Upper lobe of left lung (tissue), 6 donors: ENCODE results near the gene DNAH10. TPM values are rescaled to one million over a fixed set of nuclear protein-coding genes. Genes with fewer than 3 reads are reported as not detected.

Experiments used
- ATAC-seq, 2 donors: fragments of 200-7000 bp; cut with Tn5 transposase; one replicate each; pipeline ENCODE4 v1.9.1; 2022; ENCODE audit warnings: mild to moderate bottlenecking in 2 of 2, moderate library complexity in 2 of 2; ENCODE audit not compliant: low FRiP score in 2 of 2
- DNase-seq, 2 donors: peaks; one replicate each; pipeline ENCODE4 v3.0.0-alpha.2; 2019 to 2020
- H3K27ac ChIP-seq, 4 donors: fragments of 200-600 bp; sonication (generic); one replicate each; pipeline ENCODE4 v1.5.1; 2016 to 2019
- H3K27me3 ChIP-seq, 4 donors: fragments of 200-600 bp; sonication (generic); one replicate each; pipeline ENCODE4 v1.5.1; 2017 to 2019
- H3K36me3 ChIP-seq, 4 donors: fragments of 200-600 bp; sonication (generic); one replicate each; pipeline ENCODE4 v1.5.1; 2016 to 2019
- H3K4me1 ChIP-seq, 4 donors: fragments of 200-600 bp; sonication (generic); one replicate each; pipeline ENCODE4 v1.5.1; 2018 to 2019
- H3K4me3 ChIP-seq, 4 donors: fragments of 200-600 bp; sonication (generic); one replicate each; pipeline ENCODE4 v1.5.1; 2017 to 2019; ENCODE audit warnings: mild to moderate bottlenecking in 2 of 4, moderate library complexity in 1 of 4
- H3K9me3 ChIP-seq, 4 donors: fragments of 200-600 bp; sonication (generic); one replicate each; pipeline ENCODE4 v1.5.1; 2018 to 2019
- CTCF ChIP-seq, 6 experiments: fragments of 450-650 bp in 4 of 6; fragments of 200-600 bp in 2 of 6; sonication (generic) in 2 of 6; IDR thresholded peaks; one replicate each; pipeline ENCODE4 v1.5.1; 2016 to 2019; ENCODE audit warnings: antibody characterized with exemption in 6 of 6
- EP300 ChIP-seq, 4 donors: sonication (generic); formaldehyde crosslinking; IDR thresholded peaks; one replicate each; pipeline ENCODE4 v1.5.1; 2017; ENCODE audit warnings: antibody characterized with exemption in 4 of 4, control low read depth in 2 of 4
- POLR2A ChIP-seq, 4 donors: fragments of 450-650 bp; IDR thresholded peaks; one replicate each; pipeline ENCODE4 v1.5.1; 2016 to 2017; ENCODE audit warnings: antibody characterized with exemption in 4 of 4, mild to moderate bottlenecking in 2 of 4
- POLR2AphosphoS5 ChIP-seq, 2 donors: sonication (generic); formaldehyde crosslinking; IDR thresholded peaks; one replicate each; pipeline ENCODE4 v1.5.1; 2017; ENCODE audit warnings: antibody characterized with exemption in 2 of 2
- WGBS, 2 donors: methylation state at CpG; one replicate each; pipeline ENCODE4 v1.1.5; 2017 to 2018; 5-methylcytosine and 5-hydroxymethylcytosine counted together
- total RNA-seq, 6 donors: library from RNA; depleted of rRNA in 4 of 6; stranded (reverse); fragments of >200 nt in 4 of 6; gene quantifications; one replicate each; pipeline versions ENCODE4 v1.1.0 to v1.2.1, GENCODE V29; 2016 to 2021
- donor health status: DM: no; HTN: no; CAD: no; lungs with moderate emphysema.
- donor health status: DM: no; HTN: yes; CAD: no; lungs with severe emphysema.

DNAH10 gene
- total RNA-seq, 6 donors from 2014 or later = 0.31 to 46.0 (median 8.3) TPM

GRCh38 chr12:123836292-123836691, 74.2 kb downstream of the DNAH10 start:
- TF ChIP-seq POLR2AphosphoS5 (IDR thresholded peaks at IDR 0.05) = no peak
- no peak for TF ChIP-seq CTCF (IDR thresholded peaks at IDR 0.05)
- TF ChIP-seq POLR2A (IDR thresholded peaks at IDR 0.05) = no peak
- no peak for TF ChIP-seq EP300 (IDR thresholded peaks at IDR 0.05)
- WGBS, 2 donors = 70 to 76% methylated on average over 2 of the region's 2 CpGs
- Histone ChIP-seq H3K4me1 (no peaks in the 10 kb centered on the region), H3K27me3 (no peaks in the 10 kb centered on the region), H3K4me3 (no peak overlapping the region), H3K27ac (no peak overlapping the region), H3K9me3 (no peaks in the 10 kb centered on the region), H3K36me3 (no peaks in the 10 kb centered on the region)
- DNase-seq (no peak), ATAC-seq (no peak)

DNA sequence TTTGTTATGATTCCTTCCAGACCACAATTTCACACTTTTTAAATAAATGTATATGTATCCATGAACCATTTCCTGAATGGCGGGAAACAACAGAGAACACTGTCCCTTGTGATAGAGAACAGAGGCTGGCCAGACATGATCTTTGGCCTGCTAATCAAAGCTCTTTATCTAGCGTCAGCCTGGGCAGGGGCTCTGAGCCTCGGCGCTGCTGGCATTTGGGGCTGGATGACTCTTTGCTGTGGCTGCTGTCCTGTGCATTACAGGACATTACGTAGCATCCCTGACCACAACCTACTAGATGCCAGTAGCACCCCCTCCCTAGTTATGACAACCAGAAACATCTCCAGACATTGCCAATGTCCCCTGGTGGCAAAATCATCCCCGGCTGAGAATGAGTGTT, 77.7 kb downstream of the DNAH10 start:
- H3K4me1 ChIP-seq = no peaks in the 10 kb centered on the region
- WGBS, 2 donors = 77 to 78% methylated on average over 6 of the region's 6 CpGs
- ATAC-seq (no peak), DNase-seq (no peak)
- no peaks in the 10 kb centered on the region for H3K36me3 ChIP-seq
- TF ChIP-seq EP300 (IDR thresholded peaks at IDR 0.05) (no peak), POLR2AphosphoS5 (IDR thresholded peaks at IDR 0.05) (no peak), POLR2A (IDR thresholded peaks at IDR 0.05) (no peak), CTCF (IDR thresholded peaks at IDR 0.05) (no peak)
- no peaks in the 10 kb centered on the region for H3K9me3 ChIP-seq
- H3K27ac ChIP-seq = no peak overlapping the region
- H3K4me3 ChIP-seq = no peak overlapping the region
- H3K27me3 ChIP-seq = no peaks in the 10 kb centered on the region

DNA sequence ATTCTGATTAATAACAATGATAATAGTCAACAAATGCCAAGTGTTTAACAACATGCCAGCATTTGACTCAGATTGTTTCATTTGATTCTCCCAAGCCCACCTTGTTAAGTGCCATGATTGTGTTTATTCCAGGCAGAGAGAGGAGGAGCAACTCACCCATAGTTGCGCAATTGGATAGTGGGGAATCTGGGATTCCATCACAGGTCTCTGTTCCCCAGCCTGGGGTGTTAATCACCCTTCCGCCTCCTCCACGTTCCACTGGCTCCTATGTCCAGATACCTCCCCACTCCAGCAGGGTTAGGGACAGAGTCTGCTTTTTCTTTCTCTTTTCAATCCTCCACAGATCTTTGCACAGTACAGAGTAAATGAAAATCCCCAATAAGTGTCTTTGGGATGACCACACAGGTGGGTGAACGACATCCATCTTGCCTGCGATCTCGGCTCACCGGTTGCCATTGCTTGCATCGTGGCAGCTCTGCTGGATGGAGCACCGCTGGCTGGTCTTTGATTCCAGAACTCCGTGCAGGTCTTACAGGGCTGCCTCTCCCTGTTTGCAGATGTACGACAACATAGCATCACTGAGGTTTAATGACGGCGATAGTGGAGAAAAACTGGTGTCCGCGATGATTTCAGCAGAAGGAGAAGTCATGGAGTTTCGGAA, 78.8 kb downstream of the DNAH10 start:
- no peak overlapping the region for H3K27ac ChIP-seq
- no peaks in the 10 kb centered on the region for H3K9me3 ChIP-seq
- no peaks in the 10 kb centered on the region for H3K36me3 ChIP-seq
- ATAC-seq = no peak
- 94 to 95% methylated on average over 16 of the region's 16 CpGs for whole genome bisulfite sequencing, 2 donors
- TF ChIP-seq POLR2AphosphoS5 (IDR thresholded peaks at IDR 0.05) (no peak), EP300 (IDR thresholded peaks at IDR 0.05) (no peak), POLR2A (IDR thresholded peaks at IDR 0.05) (no peak), CTCF (IDR thresholded peaks at IDR 0.05) (no peak)
- no peaks in the 10 kb centered on the region for H3K27me3 ChIP-seq
- no peaks in the 10 kb centered on the region for H3K4me1 ChIP-seq
- DNase-seq = no peak
- H3K4me3 ChIP-seq = no peak overlapping the region

- Histone ChIP-seq H3K27ac (no peak overlapping the region), H3K27me3 (no peaks in the 10 kb centered on the region), H3K9me3 (no peaks in the 10 kb centered on the region), H3K4me3 (no peak overlapping the region), H3K4me1 (no peaks in the 10 kb centered on the region), H3K36me3 (no peaks in the 10 kb centered on the region)
- 79 to 82% methylated on average over 14 of the region's 14 CpGs for WGBS, 2 donors
- TF ChIP-seq CTCF (IDR thresholded peaks at IDR 0.05) = no peak
- TF ChIP-seq POLR2AphosphoS5 (IDR thresholded peaks at IDR 0.05) = no peak
- no peak for TF ChIP-seq POLR2A (IDR thresholded peaks at IDR 0.05)
- no peak for TF ChIP-seq EP300 (IDR thresholded peaks at IDR 0.05)
- ATAC-seq (no peak), DNase-seq (no peak)
Observed at GRCh38 chr12:123843912-123844748, 82.0 kb downstream of the DNAH10 start.
